ENCODE data around the gene METTL26.
A peak's percentile ranks its signal among the peaks of the same experiment; 100 is the strongest.

Gene METTL26

GRCh38 chr16:593406-593805 lies 42.7 kb downstream of the METTL26 start:
- no peak for DNase-seq
- Histone ChIP-seq H3K27ac (ENCODE audit: insufficient read depth in 1 of 2, low read depth in 1 of 2, low read length in 2 of 2, poor library complexity in 1 of 2, severe bottlenecking in 2 of 2) (no peak overlapping the region), H3K36me3 (ENCODE audit: control insufficient read depth in 4 of 4, insufficient read depth in 4 of 4, low read length in 3 of 4) (peaks cover 0 to 17% (median 13%) of the 10 kb centered on the region in 4 experiments), H3K9me3 (ENCODE audit: control extremely low read depth in 1 of 5, control insufficient read depth in 4 of 5, insufficient read depth in 2 of 5, low read depth in 1 of 5, low read length in 4 of 5) (no peaks in the 10 kb centered on the region), H3K27me3 (replicated peaks in 2 of 5; ENCODE audit: control insufficient read depth in 4 of 5, insufficient read depth in 5 of 5, low read length in 4 of 5) (no peaks in the 10 kb centered on the region), H3K4me3 (ENCODE audit: control insufficient read depth in 1 of 7, extremely low read depth in 1 of 7, insufficient read depth in 4 of 7, low read depth in 2 of 7, low read length in 6 of 7) (no peak overlapping the region), H3K4me1 (ENCODE audit: control extremely low read depth in 1 of 4, control insufficient read depth in 4 of 4, insufficient read depth in 4 of 4, low read length in 3 of 4) (peaks cover 0 to 42% (median 33%) of the 10 kb centered on the region in 4 experiments)
- POLR2A ChIA-PET = no interaction called here
- CTCF ChIA-PET = interaction anchor here (0.8 to 4.0 kb wide), 9 partner anchors 10 to 110 kb away, joined by 3 to 21 read pairs (median 4); no protein-coding TSS in a partner anchor
- 94% methylated on average over 9 of the region's 9 CpGs for WGBS (ENCODE audit: insufficient coverage)

GRCh38 chr16:592518-593306 lies 43.4 kb downstream of the METTL26 start:
- no peaks in the 10 kb centered on the region for H3K9me3 ChIP-seq (ENCODE audit: control extremely low read depth in 1 of 5, control insufficient read depth in 4 of 5, insufficient read depth in 2 of 5, low read depth in 1 of 5, low read length in 4 of 5)
- peaks cover 0 to 17% (median 13%) of the 10 kb centered on the region in 4 experiments for H3K36me3 ChIP-seq (ENCODE audit: control insufficient read depth in 4 of 4, insufficient read depth in 4 of 4, low read length in 3 of 4)
- WGBS (ENCODE audit: insufficient coverage) = 74% methylated on average over 18 of the region's 24 CpGs
- H3K27ac ChIP-seq (ENCODE audit: insufficient read depth in 1 of 2, low read depth in 1 of 2, low read length in 2 of 2, poor library complexity in 1 of 2, severe bottlenecking in 2 of 2) = peak overlapping the region in 1 of 2 experiments; percentile 6
- H3K4me1 ChIP-seq (ENCODE audit: control extremely low read depth in 1 of 4, control insufficient read depth in 4 of 4, insufficient read depth in 4 of 4, low read length in 3 of 4) = peaks cover 0 to 49% (median 39%) of the 10 kb centered on the region in 4 experiments
- H3K27me3 ChIP-seq (replicated peaks in 2 of 5; ENCODE audit: control insufficient read depth in 4 of 5, insufficient read depth in 5 of 5, low read length in 4 of 5) = no peaks in the 10 kb centered on the region
- peak in 2 of 3 donors; percentile 40 to 47 for DNase-seq
- ChIA-PET POLR2A (no interaction called here), CTCF (interaction anchor here (0.9 to 4.0 kb wide), 9 partner anchors 8 to 110 kb away, joined by 3 to 21 read pairs (median 4); no protein-coding TSS in a partner anchor)
- peak overlapping the region in 2 of 7 experiments; percentile 8 to 33 for H3K4me3 ChIP-seq (ENCODE audit: control insufficient read depth in 1 of 7, extremely low read depth in 1 of 7, insufficient read depth in 4 of 7, low read depth in 2 of 7, low read length in 6 of 7)

GRCh38 chr16:591892-592517 lies 44.1 kb downstream of the METTL26 start:
- peak overlapping the region in 1 of 7 experiments; percentile 33 for H3K4me3 ChIP-seq (ENCODE audit: control insufficient read depth in 1 of 7, extremely low read depth in 1 of 7, insufficient read depth in 4 of 7, low read depth in 2 of 7, low read length in 6 of 7)
- no peaks in the 10 kb centered on the region for H3K9me3 ChIP-seq (ENCODE audit: control extremely low read depth in 1 of 5, control insufficient read depth in 4 of 5, insufficient read depth in 2 of 5, low read depth in 1 of 5, low read length in 4 of 5)
- peaks cover 0 to 56% (median 47%) of the 10 kb centered on the region in 4 experiments for H3K4me1 ChIP-seq (ENCODE audit: control extremely low read depth in 1 of 4, control insufficient read depth in 4 of 4, insufficient read depth in 4 of 4, low read length in 3 of 4)
- ChIA-PET POLR2A (no interaction called here), CTCF (interaction anchor here (1.4 to 4.0 kb wide), 8 partner anchors 8 to 109 kb away, joined by 3 to 21 read pairs (median 4); no protein-coding TSS in a partner anchor)
- H3K27me3 ChIP-seq (replicated peaks in 2 of 5; ENCODE audit: control insufficient read depth in 4 of 5, insufficient read depth in 5 of 5, low read length in 4 of 5) = no peaks in the 10 kb centered on the region
- H3K36me3 ChIP-seq (ENCODE audit: control insufficient read depth in 4 of 4, insufficient read depth in 4 of 4, low read length in 3 of 4) = peaks cover 0 to 17% (median 13%) of the 10 kb centered on the region in 4 experiments
- H3K27ac ChIP-seq (ENCODE audit: insufficient read depth in 1 of 2, low read depth in 1 of 2, low read length in 2 of 2, poor library complexity in 1 of 2, severe bottlenecking in 2 of 2) = no peak overlapping the region
- no peak for DNase-seq
- 97% methylated on average over 10 of the region's 15 CpGs for WGBS (ENCODE audit: insufficient coverage)

GRCh38 chr16:591231-591630 lies 44.9 kb downstream of the METTL26 start:
- ChIA-PET CTCF (interaction anchor here (4.0 kb wide), 1 partner anchor 11 kb away, joined by 21 read pairs; no protein-coding TSS in a partner anchor), POLR2A (no interaction called here)
- no peaks in the 10 kb centered on the region for H3K9me3 ChIP-seq (ENCODE audit: control extremely low read depth in 1 of 5, control insufficient read depth in 4 of 5, insufficient read depth in 2 of 5, low read depth in 1 of 5, low read length in 4 of 5)
- no peaks in the 10 kb centered on the region for H3K27me3 ChIP-seq (replicated peaks in 2 of 5; ENCODE audit: control insufficient read depth in 4 of 5, insufficient read depth in 5 of 5, low read length in 4 of 5)
- H3K36me3 ChIP-seq (ENCODE audit: control insufficient read depth in 4 of 4, insufficient read depth in 4 of 4, low read length in 3 of 4) = peaks cover 0 to 11% (median 8%) of the 10 kb centered on the region in 4 experiments
- H3K4me1 ChIP-seq (ENCODE audit: control extremely low read depth in 1 of 4, control insufficient read depth in 4 of 4, insufficient read depth in 4 of 4, low read length in 3 of 4) = peaks cover 0 to 59% (median 52%) of the 10 kb centered on the region in 4 experiments
- H3K27ac ChIP-seq (ENCODE audit: insufficient read depth in 1 of 2, low read depth in 1 of 2, low read length in 2 of 2, poor library complexity in 1 of 2, severe bottlenecking in 2 of 2) = no peak overlapping the region
- H3K4me3 ChIP-seq (ENCODE audit: control insufficient read depth in 1 of 7, extremely low read depth in 1 of 7, insufficient read depth in 4 of 7, low read depth in 2 of 7, low read length in 6 of 7) = peak overlapping the region in 4 of 7 experiments; percentile 82 to 88 (median 86)
- DNase-seq = no peak
- WGBS (ENCODE audit: insufficient coverage) = 93% methylated on average over 5 of the region's 8 CpGs

- ChIA-PET CTCF (interaction anchor here (1.3 to 4.0 kb wide), 2 partner anchors 10 kb away, joined by 11 to 21 read pairs; no protein-coding TSS in a partner anchor), POLR2A (interaction anchor here (1.1 kb wide), 1 partner anchor 10 kb away, joined by 5 read pairs; no protein-coding TSS in a partner anchor)
- DNase-seq = no peak
- Histone ChIP-seq H3K27me3 (replicated peaks in 2 of 5; ENCODE audit: control insufficient read depth in 4 of 5, insufficient read depth in 5 of 5, low read length in 4 of 5) (no peaks in the 10 kb centered on the region), H3K9me3 (ENCODE audit: control extremely low read depth in 1 of 5, control insufficient read depth in 4 of 5, insufficient read depth in 2 of 5, low read depth in 1 of 5, low read length in 4 of 5) (no peaks in the 10 kb centered on the region), H3K4me3 (ENCODE audit: control insufficient read depth in 1 of 7, extremely low read depth in 1 of 7, insufficient read depth in 4 of 7, low read depth in 2 of 7, low read length in 6 of 7) (peak overlapping the region; percentile 68 to 88 (median 82)), H3K36me3 (ENCODE audit: control insufficient read depth in 4 of 4, insufficient read depth in 4 of 4, low read length in 3 of 4) (peaks cover 0 to 9% (median 7%) of the 10 kb centered on the region in 4 experiments), H3K27ac (ENCODE audit: insufficient read depth in 1 of 2, low read depth in 1 of 2, low read length in 2 of 2, poor library complexity in 1 of 2, severe bottlenecking in 2 of 2) (peak overlapping the region in 1 of 2 experiments; percentile 79), H3K4me1 (ENCODE audit: control extremely low read depth in 1 of 4, control insufficient read depth in 4 of 4, insufficient read depth in 4 of 4, low read length in 3 of 4) (peaks cover 0 to 56% (median 53%) of the 10 kb centered on the region in 4 experiments)
- WGBS (ENCODE audit: insufficient coverage) = 77% methylated on average over 10 of the region's 10 CpGs
Observed at GRCh38 chr16:590815-591200, 45.3 kb downstream of the METTL26 start.

- Histone ChIP-seq H3K4me1 (ENCODE audit: control extremely low read depth in 1 of 4, control insufficient read depth in 4 of 4, insufficient read depth in 4 of 4, low read length in 3 of 4) (peaks cover 0 to 56% (median 54%) of the 10 kb centered on the region in 4 experiments), H3K4me3 (ENCODE audit: control insufficient read depth in 1 of 7, extremely low read depth in 1 of 7, insufficient read depth in 4 of 7, low read depth in 2 of 7, low read length in 6 of 7) (peak overlapping the region; percentile 68 to 88 (median 82)), H3K27ac (ENCODE audit: insufficient read depth in 1 of 2, low read depth in 1 of 2, low read length in 2 of 2, poor library complexity in 1 of 2, severe bottlenecking in 2 of 2) (peak overlapping the region; percentile 25 to 79), H3K9me3 (ENCODE audit: control extremely low read depth in 1 of 5, control insufficient read depth in 4 of 5, insufficient read depth in 2 of 5, low read depth in 1 of 5, low read length in 4 of 5) (no peaks in the 10 kb centered on the region), H3K27me3 (replicated peaks in 2 of 5; ENCODE audit: control insufficient read depth in 4 of 5, insufficient read depth in 5 of 5, low read length in 4 of 5) (peaks cover 0 to 2% (median 0%) of the 10 kb centered on the region in 5 experiments), H3K36me3 (ENCODE audit: control insufficient read depth in 4 of 4, insufficient read depth in 4 of 4, low read length in 3 of 4) (peaks cover 0 to 9% (median 7%) of the 10 kb centered on the region in 4 experiments)
- WGBS (ENCODE audit: insufficient coverage) = 2% methylated on average over 55 of the region's 71 CpGs
- POLR2A ChIA-PET = interaction anchor here (1.1 kb wide), 1 partner anchor 10 kb away, joined by 5 read pairs; no protein-coding TSS in a partner anchor
- CTCF ChIA-PET = interaction anchor here (1.3 to 4.0 kb wide), 2 partner anchors 10 kb away, joined by 11 to 21 read pairs; no protein-coding TSS in a partner anchor
- DNase-seq = peak in 2 of 3 donors; percentile 49 to 60
Observed at GRCh38 chr16:590188-590814, 45.8 kb downstream of the METTL26 start.
